ENCODE results near the gene DLG4.
"Not testable (repeated sequence)": the region's sequence is repeated elsewhere in the genome, so short reads cannot be mapped to it uniquely, and the experiment has no call there.

Gene DLG4

GRCh38 chr17:7167832-7168231, 51.8 kb downstream of the DLG4 start:
- Mint-ChIP-seq H3K36me3 (ENCODE audit: low read depth) (no peaks in the 10 kb centered on the region), H3K27ac (no peak overlapping the region), H3K9me3 (no peaks in the 10 kb centered on the region), H3K4me1 (ENCODE audit: low read depth) (no peaks in the 10 kb centered on the region), H3K4me3 (no peak overlapping the region), H3K27me3 (peaks cover 6% of the 10 kb centered on the region)
- DNase-seq: no peak

- H3K4me1 Mint-ChIP-seq (ENCODE audit: low read depth): no peaks in the 10 kb centered on the region
- no peak for DNase-seq
- no peak overlapping the region for H3K4me3 Mint-ChIP-seq
- H3K27me3 Mint-ChIP-seq: peaks cover 6% of the 10 kb centered on the region
- H3K36me3 Mint-ChIP-seq (ENCODE audit: low read depth): no peaks in the 10 kb centered on the region
- H3K27ac Mint-ChIP-seq: no peak overlapping the region
- H3K9me3 Mint-ChIP-seq: no peaks in the 10 kb centered on the region
Observed at GRCh38 chr17:7166873-7167272, 52.8 kb downstream of the DLG4 start.

- not testable (repeated sequence) for DNase-seq; H3K36me3 Mint-ChIP-seq (ENCODE audit: low read depth); H3K27ac Mint-ChIP-seq; H3K4me1 Mint-ChIP-seq (ENCODE audit: low read depth); H3K9me3 Mint-ChIP-seq; H3K4me3 Mint-ChIP-seq; H3K27me3 Mint-ChIP-seq
Observed at GRCh38 chr17:7159571-7159970, 60.1 kb downstream of the DLG4 start.

GRCh38 chr17:7158424-7158823, 61.2 kb downstream of the DLG4 start:
- H3K4me3 Mint-ChIP-seq; H3K4me1 Mint-ChIP-seq (ENCODE audit: low read depth); DNase-seq; H3K9me3 Mint-ChIP-seq; H3K36me3 Mint-ChIP-seq (ENCODE audit: low read depth); H3K27ac Mint-ChIP-seq: not testable (repeated sequence)
- H3K27me3 Mint-ChIP-seq: peaks cover 15% of the 10 kb centered on the region

GRCh38 chr17:7156342-7156940, 63.2 kb downstream of the DLG4 start:
- Mint-ChIP-seq H3K4me1 (ENCODE audit: low read depth) (no peaks in the 10 kb centered on the region), H3K4me3 (no peak overlapping the region), H3K27ac (no peak overlapping the region), H3K27me3 (peaks cover 15% of the 10 kb centered on the region), H3K36me3 (ENCODE audit: low read depth) (no peaks in the 10 kb centered on the region), H3K9me3 (no peaks in the 10 kb centered on the region)
- DNase-seq: no peak

GRCh38 chr17:7147772-7148171, 71.9 kb downstream of the DLG4 start:
- DNase-seq: no peak
- Mint-ChIP-seq H3K36me3 (ENCODE audit: low read depth) (no peaks in the 10 kb centered on the region), H3K27ac (no peak overlapping the region), H3K4me1 (ENCODE audit: low read depth) (no peaks in the 10 kb centered on the region), H3K27me3 (no peaks in the 10 kb centered on the region), H3K9me3 (no peaks in the 10 kb centered on the region), H3K4me3 (no peak overlapping the region)

- DNase-seq: no peak
- H3K4me1 Mint-ChIP-seq (ENCODE audit: low read depth): no peaks in the 10 kb centered on the region
Observed at GRCh38 chr17:7146115-7146514, 73.5 kb downstream of the DLG4 start.

GRCh38 chr17:7144213-7144612, 75.4 kb downstream of the DLG4 start:
- no peaks in the 10 kb centered on the region for H3K4me1 Mint-ChIP-seq (ENCODE audit: low read depth)
- peaks cover 4% of the 10 kb centered on the region for H3K27me3 Mint-ChIP-seq
- no peaks in the 10 kb centered on the region for H3K9me3 Mint-ChIP-seq
- H3K36me3 Mint-ChIP-seq (ENCODE audit: low read depth): no peaks in the 10 kb centered on the region
- no peak overlapping the region for H3K4me3 Mint-ChIP-seq
- H3K27ac Mint-ChIP-seq: no peak overlapping the region
- DNase-seq: no peak

More at GRCh38 chr17:7146115-7146514, 73.5 kb downstream of the DLG4 start:
- H3K27me3 Mint-ChIP-seq: no peaks in the 10 kb centered on the region
- no peaks in the 10 kb centered on the region for H3K36me3 Mint-ChIP-seq (ENCODE audit: low read depth)
- H3K27ac Mint-ChIP-seq: no peak overlapping the region
- H3K4me3 Mint-ChIP-seq: no peak overlapping the region
- H3K9me3 Mint-ChIP-seq: no peaks in the 10 kb centered on the region

- Mint-ChIP-seq H3K27ac (no peak overlapping the region), H3K36me3 (ENCODE audit: low read depth) (no peaks in the 10 kb centered on the region), H3K4me1 (ENCODE audit: low read depth) (no peaks in the 10 kb centered on the region), H3K27me3 (peaks cover 13% of the 10 kb centered on the region), H3K4me3 (no peak overlapping the region), H3K9me3 (no peaks in the 10 kb centered on the region)
- DNase-seq: no peak
Observed at GRCh38 chr17:7141824-7142223, 77.8 kb downstream of the DLG4 start.

- DNase-seq: no peak
- Mint-ChIP-seq H3K9me3 (no peaks in the 10 kb centered on the region), H3K4me3 (no peak overlapping the region), H3K27ac (no peak overlapping the region), H3K27me3 (peaks cover 15% of the 10 kb centered on the region), H3K36me3 (ENCODE audit: low read depth) (no peaks in the 10 kb centered on the region), H3K4me1 (ENCODE audit: low read depth) (peaks cover 7% of the 10 kb centered on the region)
Observed at GRCh38 chr17:7139400-7139799, 80.2 kb downstream of the DLG4 start.

GRCh38 chr17:7138800-7139381, 80.7 kb downstream of the DLG4 start:
- Mint-ChIP-seq H3K4me1 (ENCODE audit: low read depth) (peaks cover 10% of the 10 kb centered on the region), H3K36me3 (ENCODE audit: low read depth) (no peaks in the 10 kb centered on the region), H3K27me3 (peaks cover 15% of the 10 kb centered on the region), H3K27ac (no peak overlapping the region), H3K4me3 (no peak overlapping the region), H3K9me3 (no peaks in the 10 kb centered on the region)
- DNase-seq: no peak

GRCh38 chr17:7137171-7137943, 82.3 kb downstream of the DLG4 start:
- Mint-ChIP-seq H3K27ac (no peak overlapping the region), H3K4me3 (no peak overlapping the region), H3K27me3 (peaks cover 15% of the 10 kb centered on the region), H3K9me3 (no peaks in the 10 kb centered on the region), H3K36me3 (ENCODE audit: low read depth) (no peaks in the 10 kb centered on the region), H3K4me1 (ENCODE audit: low read depth) (peaks cover 22% of the 10 kb centered on the region)
- no peak for DNase-seq
